NCI-H446 (cell line): ENCODE measurements around the gene IL1RN.

Source experiments
- DNase-seq, 2 experiments: peaks; one replicate each; lab custom pipeline; 2025; lab: John Stamatoyannopoulos, UW

The IL1RN gene

GRCh38 chr2:113173542-113174375, 46.4 kb downstream of the IL1RN start, which contains the start of gene PSD4:
PSD4 (plus strand) TSS chr2:113173971; CDS start chr2:113182457, 8,486 bp downstream.
- no peak for DNase-seq

- no peak for DNase-seq
These were observed 47.0 kb downstream of the IL1RN start for GRCh38 chr2:113174376-113174750.

GRCh38 chr2:113175042-113175628, 47.7 kb downstream of the IL1RN start:
- DNase-seq, result no peak

GRCh38 chr2:113175736-113176695, 48.6 kb downstream of the IL1RN start:
- DNase-seq, result no peak

- DNase-seq, result no peak
These were observed 49.4 kb downstream of the IL1RN start for GRCh38 chr2:113176696-113177355.

GRCh38 chr2:113178069-113178746, 50.8 kb downstream of the IL1RN start:
- no peak for DNase-seq

- DNase-seq, result no peak
These were observed 51.5 kb downstream of the IL1RN start for GRCh38 chr2:113178891-113179290.

GRCh38 chr2:113179446-113180045, 52.1 kb downstream of the IL1RN start:
- DNase-seq, result no peak

- no peak for DNase-seq
These were observed 52.9 kb downstream of the IL1RN start for GRCh38 chr2:113180131-113180946.

- no peak for DNase-seq
These were observed 54.1 kb downstream of the IL1RN start for GRCh38 chr2:113181258-113182051.

GRCh38 chr2:113182471-113183260, 55.3 kb downstream of the IL1RN start:
- no peak for DNase-seq

- no peak for DNase-seq
These were observed 55.9 kb downstream of the IL1RN start for GRCh38 chr2:113183264-113183663.
